Esophagus muscularis mucosa (tissue), 3 donors: Measurements from ENCODE around the gene PCP2.

Experiments
- POLR2A ChIP-seq: fragments of 450-650 bp; IDR thresholded peaks from one replicate; pipeline ENCODE4 v1.6.1; 2017; ENCODE audit warnings: antibody characterized with exemption, moderate library complexity, mild to moderate bottlenecking, low read depth
- TF ChIP-seq, protein P1 (sequence below), 3 experiments: fragments of 200-600 bp in 2 of 3; fragments of 450-650 bp in 1 of 3; sonication (generic) in 2 of 3; IDR thresholded peaks; one replicate each; pipeline ENCODE4 v1.5.1; 2017 to 2019; ENCODE audit warnings: antibody characterized with exemption in 3 of 3, mild to moderate bottlenecking in 2 of 3, moderate library complexity in 1 of 3

DNA sequence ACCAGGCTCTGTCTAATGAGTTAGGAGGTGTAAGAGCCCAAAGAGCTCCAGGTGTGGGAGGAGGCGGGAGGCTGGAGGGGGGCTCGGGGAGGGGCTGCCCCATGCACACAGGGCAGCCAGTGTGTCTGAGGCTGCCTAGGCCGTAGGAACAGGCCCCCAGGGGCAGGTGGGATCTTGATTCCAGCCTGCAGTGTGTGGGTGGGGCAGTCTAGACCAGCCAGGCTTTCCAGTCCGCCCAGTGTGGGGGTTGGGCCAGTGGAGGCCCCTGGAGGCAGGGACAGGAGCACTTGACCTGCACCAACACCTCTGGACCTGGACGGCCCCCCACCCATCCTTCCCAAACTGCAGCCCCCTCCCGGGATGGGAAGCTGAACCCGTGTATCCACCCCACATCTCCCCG lies 43.3 kb downstream of the PCP2 start:
- TF ChIP-seq, protein P1, sequence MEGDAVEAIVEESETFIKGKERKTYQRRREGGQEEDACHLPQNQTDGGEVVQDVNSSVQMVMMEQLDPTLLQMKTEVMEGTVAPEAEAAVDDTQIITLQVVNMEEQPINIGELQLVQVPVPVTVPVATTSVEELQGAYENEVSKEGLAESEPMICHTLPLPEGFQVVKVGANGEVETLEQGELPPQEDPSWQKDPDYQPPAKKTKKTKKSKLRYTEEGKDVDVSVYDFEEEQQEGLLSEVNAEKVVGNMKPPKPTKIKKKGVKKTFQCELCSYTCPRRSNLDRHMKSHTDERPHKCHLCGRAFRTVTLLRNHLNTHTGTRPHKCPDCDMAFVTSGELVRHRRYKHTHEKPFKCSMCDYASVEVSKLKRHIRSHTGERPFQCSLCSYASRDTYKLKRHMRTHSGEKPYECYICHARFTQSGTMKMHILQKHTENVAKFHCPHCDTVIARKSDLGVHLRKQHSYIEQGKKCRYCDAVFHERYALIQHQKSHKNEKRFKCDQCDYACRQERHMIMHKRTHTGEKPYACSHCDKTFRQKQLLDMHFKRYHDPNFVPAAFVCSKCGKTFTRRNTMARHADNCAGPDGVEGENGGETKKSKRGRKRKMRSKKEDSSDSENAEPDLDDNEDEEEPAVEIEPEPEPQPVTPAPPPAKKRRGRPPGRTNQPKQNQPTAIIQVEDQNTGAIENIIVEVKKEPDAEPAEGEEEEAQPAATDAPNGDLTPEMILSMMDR (IDR thresholded peaks at IDR 0.05) = no peak
- no peak for TF ChIP-seq POLR2A
